SU-DHL-6 (cell line): ENCODE data around the gene MAPKBP1.

Experiments used
- CTCF ChIP-seq: fragments of 200-600 bp; sonication (generic); IDR thresholded peaks from one replicate; pipeline ENCODE4 v1.5.1; 2017; ENCODE audit warnings: antibody characterized with exemption, mild to moderate bottlenecking, low read length, moderate library complexity; ENCODE audit not compliant: insufficient read depth, poor library complexity, severe bottlenecking
- EZH2phosphoT487 ChIP-seq: fragments of 200-600 bp; sonication (generic), shearing (Covaris generic); conservative IDR thresholded peaks from 2 replicates; pipeline ENCODE4 v1.6.1; 2018; ENCODE audit warnings: mild to moderate bottlenecking, antibody characterized with exemption, low read length, moderate library complexity, mixed read lengths

- TF ChIP-seq CTCF = no peak
- no peak for TF ChIP-seq EZH2phosphoT487
Measured at GRCh38 chr15:41827880-41828806, 53.9 kb downstream of the MAPKBP1 start, which contains the start of gene JMJD7.
